Measurements from ENCODE around the gene ZNF296. TPM values are rescaled to one million over a fixed set of nuclear protein-coding genes. Genes with fewer than 3 reads are reported as not detected.
A peak's percentile ranks its signal among the peaks of the same experiment; 100 is the strongest.

Gene ZNF296
- total RNA-seq, 1 donor from 2014 or later: 5.8 TPM

GRCh38 chr19:45090606-45091005 lies 14.3 kb upstream of the ZNF296 start:
- Mint-ChIP-seq H3K9me3 (no peaks in the 10 kb centered on the region), H3K36me3 (ENCODE audit: low read depth) (peaks cover 54% of the 10 kb centered on the region), H3K4me3 (ENCODE audit: low read depth) (no peak overlapping the region), H3K4me1 (ENCODE audit: low read depth) (peaks cover 31% of the 10 kb centered on the region), H3K27me3 (ENCODE audit: low read depth) (no peaks in the 10 kb centered on the region), H3K27ac (no peak overlapping the region)
- intact Hi-C loops (cut with micrococcal nuclease): loop anchor here (1.0 to 5.0 kb wide), 3 partner anchors 11 to 377 kb away; partner anchors contain the start of genes FOSB, GEMIN7, POLR1G and PPP1R13L
- DNase-seq (ENCODE audit: low spot score): no peak

GRCh38 chr19:45090034-45090433 lies 13.8 kb upstream of the ZNF296 start:
- H3K4me3 Mint-ChIP-seq (ENCODE audit: low read depth): no peak overlapping the region

GRCh38 chr19:45087531-45087930 lies 11.3 kb upstream of the ZNF296 start:
- DNase-seq (ENCODE audit: low spot score): peak; percentile 55
- H3K27ac Mint-ChIP-seq: peak overlapping the region; percentile 83
- peak overlapping the region; percentile 62 for H3K4me3 Mint-ChIP-seq (ENCODE audit: low read depth)
- peaks cover 53% of the 10 kb centered on the region for H3K36me3 Mint-ChIP-seq (ENCODE audit: low read depth)
- H3K27me3 Mint-ChIP-seq (ENCODE audit: low read depth): no peaks in the 10 kb centered on the region
- H3K9me3 Mint-ChIP-seq: no peaks in the 10 kb centered on the region
- intact Hi-C loops (cut with micrococcal nuclease): no loop called here
- H3K4me1 Mint-ChIP-seq (ENCODE audit: low read depth): peaks cover 17% of the 10 kb centered on the region

More at GRCh38 chr19:45090034-45090433, 13.8 kb upstream of the ZNF296 start:
- Mint-ChIP-seq H3K4me1 (ENCODE audit: low read depth) (peaks cover 31% of the 10 kb centered on the region), H3K36me3 (ENCODE audit: low read depth) (peaks cover 57% of the 10 kb centered on the region), H3K27ac (no peak overlapping the region), H3K9me3 (no peaks in the 10 kb centered on the region), H3K27me3 (ENCODE audit: low read depth) (no peaks in the 10 kb centered on the region)
- intact Hi-C loops (cut with micrococcal nuclease): loop anchor here (5.0 kb wide), 2 partner anchors 317 to 377 kb away; partner anchors contain the start of genes FOSB, POLR1G and PPP1R13L
- no peak for DNase-seq (ENCODE audit: low spot score)

GRCh38 chr19:45086480-45086879 lies 10.2 kb upstream of the ZNF296 start:
- Mint-ChIP-seq H3K27me3 (ENCODE audit: low read depth) (no peaks in the 10 kb centered on the region), H3K9me3 (no peaks in the 10 kb centered on the region), H3K4me1 (ENCODE audit: low read depth) (peaks cover 20% of the 10 kb centered on the region), H3K36me3 (ENCODE audit: low read depth) (peaks cover 59% of the 10 kb centered on the region), H3K27ac (no peak overlapping the region), H3K4me3 (ENCODE audit: low read depth) (no peak overlapping the region)
- DNase-seq (ENCODE audit: low spot score): no peak
- intact Hi-C loops (cut with micrococcal nuclease): no loop called here

- intact Hi-C loops (cut with micrococcal nuclease): no loop called here
- Mint-ChIP-seq H3K27ac (no peak overlapping the region), H3K27me3 (ENCODE audit: low read depth) (no peaks in the 10 kb centered on the region), H3K4me1 (ENCODE audit: low read depth) (peaks cover 24% of the 10 kb centered on the region), H3K4me3 (ENCODE audit: low read depth) (peak overlapping the region; percentile 19), H3K9me3 (no peaks in the 10 kb centered on the region), H3K36me3 (ENCODE audit: low read depth) (peaks cover 34% of the 10 kb centered on the region)
- DNase-seq (ENCODE audit: low spot score): no peak
Observed at GRCh38 chr19:45082170-45082569, 5.9 kb upstream of the ZNF296 start.

- peaks cover 27% of the 10 kb centered on the region for H3K36me3 Mint-ChIP-seq (ENCODE audit: low read depth)
- no peaks in the 10 kb centered on the region for H3K27me3 Mint-ChIP-seq (ENCODE audit: low read depth)
- peak overlapping the region; percentile 89 for H3K27ac Mint-ChIP-seq
- peak overlapping the region; percentile 99 for H3K4me3 Mint-ChIP-seq (ENCODE audit: low read depth)
- H3K9me3 Mint-ChIP-seq: no peaks in the 10 kb centered on the region
- intact Hi-C loops (cut with micrococcal nuclease): loop anchor here (1.0 to 5.0 kb wide), 4 partner anchors 11 to 97 kb away; partner anchors contain the start of genes BLOC1S3, CLASRP and TRAPPC6A
- peaks cover 33% of the 10 kb centered on the region for H3K4me1 Mint-ChIP-seq (ENCODE audit: low read depth)
- no peak for DNase-seq (ENCODE audit: low spot score)
Observed at GRCh38 chr19:45079911-45080370, 3.7 kb upstream of the ZNF296 start.

- Mint-ChIP-seq H3K4me1 (ENCODE audit: low read depth) (peaks cover 33% of the 10 kb centered on the region), H3K27ac (peak within 1 kb of the TSS; percentile 89)
Observed at GRCh38 chr19:45079063-45079910, 3.0 kb upstream of the ZNF296 start, which contains the start of gene GEMIN7. GEMIN7 (plus strand) TSS chr19:45079260; CDS start chr19:45090115, 10,855 bp downstream.

GRCh38 chr19:45078390-45079062 lies 2.2 kb upstream of the ZNF296 start:
- intact Hi-C loops (cut with micrococcal nuclease): loop anchor here (1.0 to 5.0 kb wide), 4 partner anchors 13 to 99 kb away; partner anchors contain the start of genes BLOC1S3, CLASRP and TRAPPC6A
- peaks cover 33% of the 10 kb centered on the region for H3K4me1 Mint-ChIP-seq (ENCODE audit: low read depth)
- H3K4me3 Mint-ChIP-seq (ENCODE audit: low read depth): peak overlapping the region; percentile 64
- peaks cover 27% of the 10 kb centered on the region for H3K36me3 Mint-ChIP-seq (ENCODE audit: low read depth)
- no peak for DNase-seq (ENCODE audit: low spot score)
- H3K27ac Mint-ChIP-seq: no peak overlapping the region
- H3K27me3 Mint-ChIP-seq (ENCODE audit: low read depth): no peaks in the 10 kb centered on the region
- no peaks in the 10 kb centered on the region for H3K9me3 Mint-ChIP-seq

More at GRCh38 chr19:45079063-45079910, 3.0 kb upstream of the ZNF296 start, which contains the start of gene GEMIN7:
- H3K9me3 Mint-ChIP-seq: no peaks in the 10 kb centered on the region
- H3K36me3 Mint-ChIP-seq (ENCODE audit: low read depth): peaks cover 27% of the 10 kb centered on the region
- peak within 1 kb of the TSS; percentile 99 for H3K4me3 Mint-ChIP-seq (ENCODE audit: low read depth)
- intact Hi-C loops (cut with micrococcal nuclease): loop anchor here (1.0 to 5.0 kb wide), 4 partner anchors 12 to 98 kb away; partner anchors contain the start of genes BLOC1S3, CLASRP and TRAPPC6A
- DNase-seq (ENCODE audit: low spot score): peak; percentile 75
- no peaks in the 10 kb centered on the region for H3K27me3 Mint-ChIP-seq (ENCODE audit: low read depth)

GRCh38 chr19:45076851-45077730 lies 813 bp upstream of the ZNF296 start:
- intact Hi-C loops (cut with micrococcal nuclease): loop anchor here (2.0 to 5.0 kb wide), 4 partner anchors 40 to 100 kb away; partner anchors contain the start of genes BLOC1S3, CLASRP and TRAPPC6A
- H3K27ac Mint-ChIP-seq: peak overlapping the region; percentile 67
- no peaks in the 10 kb centered on the region for H3K9me3 Mint-ChIP-seq
- peaks cover 20% of the 10 kb centered on the region for H3K36me3 Mint-ChIP-seq (ENCODE audit: low read depth)
- no peaks in the 10 kb centered on the region for H3K27me3 Mint-ChIP-seq (ENCODE audit: low read depth)
- H3K4me1 Mint-ChIP-seq (ENCODE audit: low read depth): peaks cover 30% of the 10 kb centered on the region
- DNase-seq (ENCODE audit: low spot score): no peak
- H3K4me3 Mint-ChIP-seq (ENCODE audit: low read depth): peak overlapping the region; percentile 79

GRCh38 chr19:45075301-45076028 lies 813 bp downstream of the ZNF296 start:
- peak overlapping the region; percentile 46 for H3K27ac Mint-ChIP-seq
- H3K9me3 Mint-ChIP-seq: no peaks in the 10 kb centered on the region
- peak; percentile 39 for DNase-seq (ENCODE audit: low spot score)
- intact Hi-C loops (cut with micrococcal nuclease): loop anchor here (2.0 to 5.0 kb wide), 4 partner anchors 38 to 102 kb away; partner anchors contain the start of genes BLOC1S3, CLASRP and TRAPPC6A
- H3K36me3 Mint-ChIP-seq (ENCODE audit: low read depth): peaks cover 12% of the 10 kb centered on the region
- H3K4me3 Mint-ChIP-seq (ENCODE audit: low read depth): peak overlapping the region; percentile 79
- no peaks in the 10 kb centered on the region for H3K27me3 Mint-ChIP-seq (ENCODE audit: low read depth)
- peaks cover 21% of the 10 kb centered on the region for H3K4me1 Mint-ChIP-seq (ENCODE audit: low read depth)

GRCh38 chr19:45074744-45075300 lies 1.5 kb downstream of the ZNF296 start:
- DNase-seq (ENCODE audit: low spot score): no peak
- peak overlapping the region; percentile 7 for H3K27ac Mint-ChIP-seq
- peaks cover 14% of the 10 kb centered on the region for H3K36me3 Mint-ChIP-seq (ENCODE audit: low read depth)
- no peaks in the 10 kb centered on the region for H3K9me3 Mint-ChIP-seq
- H3K4me3 Mint-ChIP-seq (ENCODE audit: low read depth): peak overlapping the region; percentile 6
- no peaks in the 10 kb centered on the region for H3K27me3 Mint-ChIP-seq (ENCODE audit: low read depth)
- peaks cover 21% of the 10 kb centered on the region for H3K4me1 Mint-ChIP-seq (ENCODE audit: low read depth)
- intact Hi-C loops (cut with micrococcal nuclease): loop anchor here (5.0 kb wide), 3 partner anchors 38 to 102 kb away; partner anchors contain the start of genes BLOC1S3, CLASRP and TRAPPC6A
